Endothelial cell of umbilical vein (primary cell): ENCODE results near the gene NME7.
"Not testable (repeated sequence)": the region's sequence is repeated elsewhere in the genome, so short reads cannot be mapped to it uniquely, and the experiment has no call there.

Experiments
- EZH2 ChIP-seq: IDR thresholded peaks from 2 replicates; pipeline ENCODE4 v1.6.1; 2012; ENCODE audit warnings: borderline replicate concordance, low read depth, mild to moderate bottlenecking, moderate library complexity, low read length, inconsistent platforms; ENCODE audit not compliant: severe bottlenecking
- JUN ChIP-seq: IDR thresholded peaks from 2 replicates; pipeline ENCODE4 v1.6.1; 2011; ENCODE audit warnings: borderline replicate concordance, low read depth; ENCODE audit not compliant: insufficient read length, insufficient read depth
- MYC ChIP-seq: IDR thresholded peaks from one replicate; pipeline ENCODE4 v1.6.1; 2011; ENCODE audit warnings: mild to moderate bottlenecking, low read depth, low read length
- POLR2A ChIP-seq: IDR thresholded peaks from 2 replicates; pipeline ENCODE4 v1.6.1; 2012; ENCODE audit warnings: low read depth, mild to moderate bottlenecking, control low read depth, low read length
- POLR2AphosphoS5 ChIP-seq: IDR thresholded peaks from 2 replicates; pipeline ENCODE4 v1.6.1; 2012; ENCODE audit warnings: low read depth, mild to moderate bottlenecking, control low read depth, low read length, moderate library complexity; ENCODE audit not compliant: insufficient read depth
- TF ChIP-seq, protein P1 (sequence below), 2 donors: IDR thresholded peaks; 1 replicate in 1 of 2; 2 replicates in 1 of 2; pipeline ENCODE4 v1.5.1; 2011; ENCODE audit warnings: low read length in 2 of 2, mild to moderate bottlenecking in 2 of 2, moderate library complexity in 2 of 2, control low read depth in 1 of 2, inconsistent platforms in 1 of 2, low read depth in 1 of 2; ENCODE audit not compliant: insufficient read depth in 1 of 2; ENCODE audit errors: extremely low read depth in 1 of 2

DNA sequence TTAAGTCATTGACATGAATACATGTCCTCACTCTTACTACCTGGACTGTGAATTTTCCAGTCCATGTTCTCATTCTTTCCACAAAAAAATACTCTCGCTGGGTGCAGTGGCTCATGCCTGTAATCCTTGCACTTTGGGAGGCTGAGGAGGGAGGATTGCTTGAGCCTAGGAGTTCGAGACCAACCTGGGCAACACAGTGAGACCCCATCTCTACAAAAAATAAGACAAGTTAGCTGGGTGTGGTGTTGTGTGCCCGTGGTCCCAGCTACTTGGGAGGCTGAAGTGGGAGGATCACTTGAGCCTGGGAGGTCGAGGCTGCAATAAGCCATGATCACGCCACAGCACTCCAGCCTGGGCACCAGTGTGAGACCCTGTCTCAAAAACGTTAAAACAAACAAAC lies 242.0 kb downstream of the NME7 start:
- TF ChIP-seq POLR2AphosphoS5, EZH2, JUN, POLR2A, MYC: not testable (repeated sequence)
- TF ChIP-seq, protein P1, sequence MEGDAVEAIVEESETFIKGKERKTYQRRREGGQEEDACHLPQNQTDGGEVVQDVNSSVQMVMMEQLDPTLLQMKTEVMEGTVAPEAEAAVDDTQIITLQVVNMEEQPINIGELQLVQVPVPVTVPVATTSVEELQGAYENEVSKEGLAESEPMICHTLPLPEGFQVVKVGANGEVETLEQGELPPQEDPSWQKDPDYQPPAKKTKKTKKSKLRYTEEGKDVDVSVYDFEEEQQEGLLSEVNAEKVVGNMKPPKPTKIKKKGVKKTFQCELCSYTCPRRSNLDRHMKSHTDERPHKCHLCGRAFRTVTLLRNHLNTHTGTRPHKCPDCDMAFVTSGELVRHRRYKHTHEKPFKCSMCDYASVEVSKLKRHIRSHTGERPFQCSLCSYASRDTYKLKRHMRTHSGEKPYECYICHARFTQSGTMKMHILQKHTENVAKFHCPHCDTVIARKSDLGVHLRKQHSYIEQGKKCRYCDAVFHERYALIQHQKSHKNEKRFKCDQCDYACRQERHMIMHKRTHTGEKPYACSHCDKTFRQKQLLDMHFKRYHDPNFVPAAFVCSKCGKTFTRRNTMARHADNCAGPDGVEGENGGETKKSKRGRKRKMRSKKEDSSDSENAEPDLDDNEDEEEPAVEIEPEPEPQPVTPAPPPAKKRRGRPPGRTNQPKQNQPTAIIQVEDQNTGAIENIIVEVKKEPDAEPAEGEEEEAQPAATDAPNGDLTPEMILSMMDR (IDR thresholded peaks at IDR 0.05; ENCODE audit: extremely low read depth in 1 of 2, insufficient read depth in 1 of 2, low read depth in 1 of 2, low read length in 2 of 2) = not testable (repeated sequence)
